Upper lobe of left lung (tissue), 6 donors: ENCODE data around the gene GAPDH. TPM values are rescaled to one million over a fixed set of nuclear protein-coding genes. Genes with fewer than 3 reads are reported as not detected.
"Not testable (repeated sequence)": the region's sequence is repeated elsewhere in the genome, so short reads cannot be mapped to it uniquely, and the experiment has no call there.

Experiments
- ATAC-seq, 2 donors: fragments of 200-7000 bp; cut with Tn5 transposase; one replicate each; pipeline ENCODE4 v1.9.1; 2022; ENCODE audit warnings: mild to moderate bottlenecking in 2 of 2, moderate library complexity in 2 of 2; ENCODE audit not compliant: low FRiP score in 2 of 2
- DNase-seq, 2 donors: peaks; one replicate each; pipeline ENCODE4 v3.0.0-alpha.2; 2019 to 2020
- H3K27ac ChIP-seq, 4 donors: fragments of 200-600 bp; sonication (generic); one replicate each; pipeline ENCODE4 v1.5.1; 2016 to 2019
- H3K27me3 ChIP-seq, 4 donors: fragments of 200-600 bp; sonication (generic); one replicate each; pipeline ENCODE4 v1.5.1; 2017 to 2019
- H3K36me3 ChIP-seq, 4 donors: fragments of 200-600 bp; sonication (generic); one replicate each; pipeline ENCODE4 v1.5.1; 2016 to 2019
- H3K4me1 ChIP-seq, 4 donors: fragments of 200-600 bp; sonication (generic); one replicate each; pipeline ENCODE4 v1.5.1; 2018 to 2019
- H3K4me3 ChIP-seq, 4 donors: fragments of 200-600 bp; sonication (generic); one replicate each; pipeline ENCODE4 v1.5.1; 2017 to 2019; ENCODE audit warnings: mild to moderate bottlenecking in 2 of 4, moderate library complexity in 1 of 4
- H3K9me3 ChIP-seq, 4 donors: fragments of 200-600 bp; sonication (generic); one replicate each; pipeline ENCODE4 v1.5.1; 2018 to 2019
- EP300 ChIP-seq, 4 donors: sonication (generic); formaldehyde crosslinking; IDR thresholded peaks; one replicate each; pipeline ENCODE4 v1.5.1; 2017; ENCODE audit warnings: antibody characterized with exemption in 4 of 4, control low read depth in 2 of 4
- POLR2A ChIP-seq, 4 donors: fragments of 450-650 bp; IDR thresholded peaks; one replicate each; pipeline ENCODE4 v1.5.1; 2016 to 2017; ENCODE audit warnings: antibody characterized with exemption in 4 of 4, mild to moderate bottlenecking in 2 of 4
- POLR2AphosphoS5 ChIP-seq, 2 donors: sonication (generic); formaldehyde crosslinking; IDR thresholded peaks; one replicate each; pipeline ENCODE4 v1.5.1; 2017; ENCODE audit warnings: antibody characterized with exemption in 2 of 2
- WGBS, 2 donors: methylation state at CpG; one replicate each; pipeline ENCODE4 v1.1.5; 2017 to 2018; 5-methylcytosine and 5-hydroxymethylcytosine counted together
- total RNA-seq, 6 donors: library from RNA; depleted of rRNA in 4 of 6; stranded (reverse); fragments of >200 nt in 4 of 6; gene quantifications; one replicate each; pipeline versions ENCODE4 v1.1.0 to v1.2.1, GENCODE V29; 2016 to 2021
- TF ChIP-seq, protein P1 (sequence below), 6 experiments: fragments of 450-650 bp in 4 of 6; fragments of 200-600 bp in 2 of 6; sonication (generic) in 2 of 6; IDR thresholded peaks; one replicate each; pipeline ENCODE4 v1.5.1; 2016 to 2019; ENCODE audit warnings: antibody characterized with exemption in 6 of 6
- donor health status: DM: no; HTN: no; CAD: no; lungs with moderate emphysema.
- donor health status: DM: no; HTN: yes; CAD: no; lungs with severe emphysema.

Gene GAPDH
- total RNA-seq, 6 donors from 2014 or later: 442 to 1,402 (median 931) TPM

DNA sequence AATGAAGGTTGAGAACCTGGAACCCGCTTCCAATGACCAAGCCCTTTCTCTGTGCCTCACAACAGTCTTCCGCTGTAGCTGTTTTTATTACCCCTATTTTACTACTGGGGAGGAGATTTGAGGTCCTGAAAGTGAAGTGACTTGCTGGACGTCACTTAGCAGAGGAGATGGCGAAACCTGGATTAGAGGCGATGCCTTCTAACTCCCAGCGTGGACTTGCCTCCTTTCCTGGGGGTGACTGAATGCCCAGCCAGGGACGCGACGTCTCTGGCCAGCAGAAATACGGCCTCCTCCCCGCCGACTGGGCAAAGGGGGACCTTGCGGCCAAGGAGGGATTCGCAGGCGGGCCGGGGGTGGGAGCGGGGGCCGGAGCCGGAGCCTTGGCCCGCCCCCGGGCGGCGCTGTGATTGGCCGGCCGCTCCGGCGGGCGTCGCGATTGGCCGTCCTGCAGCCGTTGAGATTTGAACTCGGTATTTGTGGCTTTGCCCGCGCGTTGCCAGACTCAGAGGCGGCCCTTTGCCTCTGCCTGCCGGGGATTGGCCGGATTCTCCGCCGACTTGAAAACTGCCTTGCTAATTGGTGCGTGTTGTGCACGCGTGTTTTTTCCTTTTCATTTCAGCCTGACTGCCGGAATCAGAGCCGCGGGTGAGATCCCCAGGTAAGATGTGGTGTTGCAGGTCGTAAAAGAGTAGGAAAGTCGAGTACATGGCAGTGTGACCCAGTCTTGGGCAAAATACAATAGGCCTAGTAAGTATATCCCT lies 40.6 kb upstream of the GAPDH start, which contains the start of gene NCAPD2:
TSS of gene NCAPD2 (plus strand) at position 606 of the 761 bp plus-strand sequence. CDS start 997 bp downstream, outside the sequence.
- peak within 1 kb of the TSS; percentile 94 to 99 (median 96) for H3K27ac ChIP-seq
- ATAC-seq: peak; percentile 96 to 98
- peak; percentile 97 to 99 for DNase-seq
- H3K36me3 ChIP-seq: peaks cover 0 to 35% (median 10%) of the 10 kb centered on the region in 4 donors
- TF ChIP-seq, protein P1, sequence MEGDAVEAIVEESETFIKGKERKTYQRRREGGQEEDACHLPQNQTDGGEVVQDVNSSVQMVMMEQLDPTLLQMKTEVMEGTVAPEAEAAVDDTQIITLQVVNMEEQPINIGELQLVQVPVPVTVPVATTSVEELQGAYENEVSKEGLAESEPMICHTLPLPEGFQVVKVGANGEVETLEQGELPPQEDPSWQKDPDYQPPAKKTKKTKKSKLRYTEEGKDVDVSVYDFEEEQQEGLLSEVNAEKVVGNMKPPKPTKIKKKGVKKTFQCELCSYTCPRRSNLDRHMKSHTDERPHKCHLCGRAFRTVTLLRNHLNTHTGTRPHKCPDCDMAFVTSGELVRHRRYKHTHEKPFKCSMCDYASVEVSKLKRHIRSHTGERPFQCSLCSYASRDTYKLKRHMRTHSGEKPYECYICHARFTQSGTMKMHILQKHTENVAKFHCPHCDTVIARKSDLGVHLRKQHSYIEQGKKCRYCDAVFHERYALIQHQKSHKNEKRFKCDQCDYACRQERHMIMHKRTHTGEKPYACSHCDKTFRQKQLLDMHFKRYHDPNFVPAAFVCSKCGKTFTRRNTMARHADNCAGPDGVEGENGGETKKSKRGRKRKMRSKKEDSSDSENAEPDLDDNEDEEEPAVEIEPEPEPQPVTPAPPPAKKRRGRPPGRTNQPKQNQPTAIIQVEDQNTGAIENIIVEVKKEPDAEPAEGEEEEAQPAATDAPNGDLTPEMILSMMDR (IDR thresholded peaks at IDR 0.05): peak; percentile 45 to 83 (median 78)
- peak in 1 of 4 donors; percentile 61 for TF ChIP-seq POLR2A (IDR thresholded peaks at IDR 0.05)
- peak; percentile 15 to 49 for TF ChIP-seq POLR2AphosphoS5 (IDR thresholded peaks at IDR 0.05)
- no peak for TF ChIP-seq EP300 (IDR thresholded peaks at IDR 0.05)
- peak within 1 kb of the TSS; percentile 83 to 92 (median 88) for H3K4me3 ChIP-seq
- WGBS, 2 donors: 0% methylated on average over 8 to 37 of the region's 49 CpGs
- H3K4me1 ChIP-seq: peaks cover 18 to 26% (median 21%) of the 10 kb centered on the region in 4 donors
- H3K9me3 ChIP-seq: no peaks in the 10 kb centered on the region
- H3K27me3 ChIP-seq: no peaks in the 10 kb centered on the region

GRCh38 chr12:6494258-6494743 lies 40.0 kb upstream of the GAPDH start:
- peaks cover 18 to 26% (median 21%) of the 10 kb centered on the region in 4 donors for H3K4me1 ChIP-seq
- TF ChIP-seq, protein P1 (IDR thresholded peaks at IDR 0.05): no peak
- TF ChIP-seq POLR2AphosphoS5 (IDR thresholded peaks at IDR 0.05) (no peak), EP300 (IDR thresholded peaks at IDR 0.05) (no peak), POLR2A (IDR thresholded peaks at IDR 0.05) (no peak)
- ATAC-seq (peak in 1 of 2 donors; percentile 1), DNase-seq (no peak)
- H3K9me3 ChIP-seq: no peaks in the 10 kb centered on the region
- peaks cover 0 to 41% (median 15%) of the 10 kb centered on the region in 4 donors for H3K36me3 ChIP-seq
- H3K27ac ChIP-seq: peak overlapping the region in 3 of 4 donors; percentile 94 to 97 (median 95)
- peak overlapping the region; percentile 34 to 90 (median 84) for H3K4me3 ChIP-seq
- H3K27me3 ChIP-seq: no peaks in the 10 kb centered on the region
- WGBS, 2 donors: 1% methylated on average over 14 of the region's 14 CpGs

DNA sequence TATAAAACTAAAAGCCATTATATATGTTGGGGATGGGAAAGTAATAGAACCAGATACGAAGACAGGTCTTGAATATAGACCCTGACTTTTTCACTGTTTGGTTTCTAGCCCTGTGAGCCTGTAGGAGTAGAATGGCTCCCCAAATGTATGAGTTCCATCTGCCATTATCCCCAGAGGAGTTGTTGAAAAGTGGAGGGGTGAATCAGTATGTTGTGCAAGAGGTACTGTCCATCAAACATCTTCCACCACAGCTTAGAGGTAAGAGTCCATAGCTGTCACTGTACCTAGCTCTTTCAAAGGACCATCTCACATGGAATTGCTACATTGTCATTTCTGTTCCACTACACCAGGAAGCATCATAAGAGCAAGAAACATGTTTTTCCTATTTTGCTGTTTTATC lies 39.3 kb upstream of the GAPDH start:
- peak overlapping the region in 2 of 4 donors; percentile 83 to 85 for H3K4me3 ChIP-seq
- peaks cover 18 to 26% (median 21%) of the 10 kb centered on the region in 4 donors for H3K4me1 ChIP-seq
- no peaks in the 10 kb centered on the region for H3K9me3 ChIP-seq
- H3K36me3 ChIP-seq: peaks cover 0 to 46% (median 18%) of the 10 kb centered on the region in 4 donors
- DNase-seq: no peak
- no peak for ATAC-seq
- 77 to 95% methylated on average over 1 of the region's 1 CpG for WGBS, 2 donors
- no peak for TF ChIP-seq EP300 (IDR thresholded peaks at IDR 0.05)
- no peak for TF ChIP-seq POLR2A (IDR thresholded peaks at IDR 0.05)
- no peak for TF ChIP-seq POLR2AphosphoS5 (IDR thresholded peaks at IDR 0.05)
- TF ChIP-seq, protein P1 (IDR thresholded peaks at IDR 0.05): no peak
- no peak overlapping the region for H3K27ac ChIP-seq
- H3K27me3 ChIP-seq: no peaks in the 10 kb centered on the region

- Histone ChIP-seq H3K36me3 (peaks cover 0 to 35% (median 17%) of the 10 kb centered on the region in 4 donors), H3K4me1 (peaks cover 15 to 22% (median 18%) of the 10 kb centered on the region in 4 donors)
- ATAC-seq, DNase-seq, H3K4me3 ChIP-seq, H3K9me3 ChIP-seq, H3K27me3 ChIP-seq, H3K27ac ChIP-seq: not testable (repeated sequence)
- WGBS, 2 donors: 74 to 86% methylated on average over 3 of the region's 3 CpGs
Measured at GRCh38 chr12:6497291-6497690, 37.0 kb upstream of the GAPDH start.

DNA sequence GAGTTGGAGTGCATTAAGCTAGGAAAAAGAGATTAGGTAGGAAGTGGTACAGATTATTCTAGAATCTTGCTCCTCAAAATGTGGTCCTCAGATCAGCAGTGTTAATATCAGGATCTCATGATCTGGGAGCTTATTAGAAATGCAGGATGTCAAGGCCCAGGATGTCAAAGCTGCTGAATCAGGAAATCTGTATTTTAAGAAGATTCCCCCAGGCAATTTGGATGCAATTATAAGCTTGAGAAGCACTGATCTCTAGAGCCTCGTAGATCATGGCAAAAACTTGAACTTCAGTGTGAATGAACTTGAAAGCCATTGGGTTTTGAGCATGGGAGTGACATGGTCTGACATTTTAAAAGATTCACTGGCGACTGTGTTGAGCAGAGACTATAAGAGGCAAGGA lies 33.9 kb upstream of the GAPDH start:
- 96 to 97% methylated on average over 2 of the region's 2 CpGs for WGBS, 2 donors
- no peak overlapping the region for H3K4me3 ChIP-seq
- DNase-seq (no peak), ATAC-seq (no peak)
- peaks cover 0 to 47% (median 23%) of the 10 kb centered on the region in 4 donors for H3K36me3 ChIP-seq
- H3K9me3 ChIP-seq: no peaks in the 10 kb centered on the region
- peaks cover 0 to 3% (median 1%) of the 10 kb centered on the region in 4 donors for H3K4me1 ChIP-seq
- TF ChIP-seq EP300 (IDR thresholded peaks at IDR 0.05): no peak
- TF ChIP-seq POLR2A (IDR thresholded peaks at IDR 0.05): no peak
- no peak for TF ChIP-seq POLR2AphosphoS5 (IDR thresholded peaks at IDR 0.05)
- TF ChIP-seq, protein P1 (IDR thresholded peaks at IDR 0.05): no peak
- no peak overlapping the region for H3K27ac ChIP-seq
- H3K27me3 ChIP-seq: no peaks in the 10 kb centered on the region
